Common myeloid progenitor, CD34-positive (primary cell): Measurements from ENCODE around the gene ADAMTS17.

Experiments
- CTCF ChIA-PET: fragments of 350-600 bp; sonication (Branson Sonifier 250); formaldehyde crosslinking; loops from one replicate; lab custom pipeline; 2021; ENCODE audit warnings: antibody characterized with exemption; lab: Charles Lee
- POLR2A ChIA-PET: fragments of 350-600 bp; sonication (Branson Sonifier 250); formaldehyde crosslinking; loops from one replicate; lab custom pipeline; 2021; ENCODE audit warnings: antibody characterized with exemption; lab: Charles Lee
- DNase-seq, 3 donors: peaks; one replicate each; pipeline versions ENCODE4 v3.0.0 to v3.0.0-alpha.2; 2013
- H3K27ac ChIP-seq, 2 experiments: 1 replicate in 1 of 2; 2 replicates in 1 of 2; pipeline ENCODE4 v1.7.0; 2013; ENCODE audit warnings: inconsistent platforms in 2 of 2, low read length in 2 of 2, mild to moderate bottlenecking in 2 of 2, low read depth in 1 of 2, moderate library complexity in 1 of 2; ENCODE audit not compliant: severe bottlenecking in 2 of 2, insufficient read depth in 1 of 2, poor library complexity in 1 of 2
- H3K27me3 ChIP-seq, 5 experiments: replicated peaks in 2 of 5; 1 replicate in 3 of 5; 2 replicates in 2 of 5; pipeline versions ENCODE4 v1.6.1 to v1.7.0; 2013; ENCODE audit warnings: low read length in 4 of 5, mild to moderate bottlenecking in 2 of 5, moderate library complexity in 2 of 5, inconsistent platforms in 1 of 5; ENCODE audit not compliant: insufficient read depth in 5 of 5, control insufficient read depth in 4 of 5
- H3K36me3 ChIP-seq, 4 experiments: 1 replicate in 2 of 4; 2 replicates in 2 of 4; pipeline versions ENCODE4 v1.6.1 to v1.7.0; 2013; ENCODE audit warnings: low read length in 3 of 4, control low read depth in 1 of 4, mild to moderate bottlenecking in 1 of 4; ENCODE audit not compliant: control insufficient read depth in 4 of 4, insufficient read depth in 4 of 4
- H3K4me1 ChIP-seq, 4 experiments: 1 replicate in 3 of 4; 2 replicates in 1 of 4; pipeline versions ENCODE4 v1.6.1 to v1.7.1; 2013; ENCODE audit warnings: low read length in 3 of 4, mild to moderate bottlenecking in 3 of 4, control low read depth in 1 of 4, inconsistent platforms in 1 of 4, moderate library complexity in 1 of 4; ENCODE audit not compliant: control insufficient read depth in 4 of 4, insufficient read depth in 4 of 4; ENCODE audit errors: control extremely low read depth in 1 of 4
- H3K4me3 ChIP-seq, 7 experiments: 1 replicate in 4 of 7; 2 replicates in 3 of 7; pipeline versions ENCODE4 v1.5.1 to v1.7.0; 2013; ENCODE audit warnings: mild to moderate bottlenecking in 7 of 7, low read length in 6 of 7, moderate library complexity in 6 of 7, inconsistent platforms in 2 of 7, low read depth in 2 of 7, control low read depth in 1 of 7; ENCODE audit not compliant: insufficient read depth in 4 of 7, control insufficient read depth in 1 of 7; ENCODE audit errors: extremely low read depth in 1 of 7
- H3K9me3 ChIP-seq, 5 experiments: 1 replicate in 4 of 5; 2 replicates in 1 of 5; pipeline versions ENCODE4 v1.6.1 to v1.7.1; 2013; ENCODE audit warnings: low read length in 4 of 5, mild to moderate bottlenecking in 2 of 5, inconsistent platforms in 1 of 5, low read depth in 1 of 5, moderate library complexity in 1 of 5; ENCODE audit not compliant: control insufficient read depth in 4 of 5, insufficient read depth in 2 of 5; ENCODE audit errors: control extremely low read depth in 1 of 5
- WGBS: methylation state at CpG from one replicate; pipeline ENCODE4 v1.1.5; 2013; ENCODE audit not compliant: insufficient coverage; 5-methylcytosine and 5-hydroxymethylcytosine counted together

Gene ADAMTS17

DNA sequence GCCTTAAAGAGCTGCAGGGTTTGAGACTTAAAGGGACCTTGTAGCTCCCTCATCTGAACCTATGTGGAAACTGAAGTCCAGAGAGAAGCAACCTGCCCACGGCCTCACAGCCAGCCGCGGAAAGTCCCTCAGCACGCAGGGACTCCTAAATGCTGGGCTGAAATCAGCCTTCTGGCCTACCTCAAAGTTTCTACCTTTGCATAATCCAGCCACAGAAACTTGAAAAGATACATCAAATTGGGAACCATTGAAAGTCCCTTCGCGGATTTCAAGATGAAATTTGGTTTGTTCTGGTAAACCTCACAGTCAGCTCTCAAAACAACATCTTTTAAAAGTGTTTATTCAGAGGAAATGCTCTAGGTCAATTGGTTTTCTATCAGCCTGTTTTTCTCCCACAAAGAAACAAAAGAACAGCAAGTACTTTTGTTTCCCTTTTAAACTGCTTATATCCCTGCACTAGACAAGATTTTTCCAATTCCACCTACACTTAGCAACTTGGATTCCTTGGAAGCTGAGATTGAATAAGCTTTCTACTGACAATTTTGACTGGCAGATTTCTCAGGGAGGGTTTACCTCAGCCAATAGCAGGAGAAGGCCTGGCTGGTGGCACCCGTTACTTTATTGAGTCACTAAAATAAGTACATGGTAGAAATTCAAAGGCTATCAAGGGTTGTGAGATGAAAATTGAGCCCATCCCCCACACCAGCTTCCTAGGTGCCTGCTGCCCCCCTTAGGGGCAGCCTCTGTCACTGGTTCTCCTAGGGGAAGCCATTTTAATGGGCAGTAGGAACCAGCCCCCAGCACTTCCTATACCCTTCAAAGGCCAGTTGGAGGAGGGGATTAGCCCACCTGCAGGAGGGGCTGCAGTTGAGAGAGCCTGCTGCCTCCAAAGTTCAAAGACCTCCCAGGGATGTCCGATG lies 171.2 kb downstream of the ADAMTS17 start:
- WGBS: 88% methylated on average over 7 of the region's 8 CpGs
- Histone ChIP-seq H3K4me3 (no peak overlapping the region), H3K36me3 (no peaks in the 10 kb centered on the region), H3K27ac (no peak overlapping the region), H3K27me3 (no peaks in the 10 kb centered on the region), H3K4me1 (no peaks in the 10 kb centered on the region), H3K9me3 (peaks cover 3 to 26% (median 22%) of the 10 kb centered on the region in 5 experiments)
- DNase-seq: no peak
- ChIA-PET CTCF (no interaction called here), POLR2A (no interaction called here)

DNA sequence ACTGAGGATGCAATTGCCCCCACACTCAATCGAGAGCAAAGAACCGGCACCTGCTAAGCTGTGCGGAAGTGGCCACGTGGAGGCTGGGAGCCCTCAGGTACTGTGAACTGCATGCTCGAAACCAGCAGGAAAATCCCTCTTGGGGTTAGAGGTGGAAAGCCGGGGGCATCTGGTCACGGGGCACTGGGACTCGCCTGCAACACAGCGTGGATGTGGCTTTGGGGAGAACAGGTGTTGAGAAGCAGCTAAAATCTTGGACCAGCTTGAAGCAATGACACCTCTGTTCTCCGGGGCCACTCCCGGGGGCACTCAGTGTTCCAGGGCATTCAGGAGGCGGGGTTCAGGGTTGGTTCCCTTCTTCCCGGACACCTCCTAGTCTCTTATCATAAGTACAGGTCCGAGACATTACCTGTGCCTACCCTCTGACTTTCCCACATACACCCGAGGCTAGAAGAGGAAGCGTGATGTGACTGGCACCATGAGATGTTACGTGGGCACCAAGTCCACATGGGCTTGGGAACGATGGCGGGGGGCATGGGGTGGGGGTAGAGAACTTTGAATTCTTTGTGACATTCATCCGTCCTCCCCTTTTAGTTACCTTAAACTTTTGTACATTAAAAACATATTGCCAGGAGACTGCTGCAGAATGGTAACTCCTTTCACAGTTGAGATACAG lies 172.0 kb downstream of the ADAMTS17 start:
- 91% methylated on average over 12 of the region's 20 CpGs for WGBS

GRCh38 chr15:100168787-100169186 lies 173.0 kb downstream of the ADAMTS17 start:
- Histone ChIP-seq H3K9me3 (peaks cover 0 to 24% (median 20%) of the 10 kb centered on the region in 5 experiments), H3K4me3 (no peak overlapping the region), H3K27ac (no peak overlapping the region), H3K4me1 (no peaks in the 10 kb centered on the region), H3K27me3 (no peaks in the 10 kb centered on the region), H3K36me3 (no peaks in the 10 kb centered on the region)
- ChIA-PET POLR2A (no interaction called here), CTCF (no interaction called here)
- WGBS: 93% methylated on average over 7 of the region's 11 CpGs
- no peak for DNase-seq

More for the DNA sequence above, 172.0 kb downstream of the ADAMTS17 start:
- no peak overlapping the region for H3K27ac ChIP-seq
- ChIA-PET CTCF (no interaction called here), POLR2A (no interaction called here)
- H3K4me1 ChIP-seq: no peaks in the 10 kb centered on the region
- H3K4me3 ChIP-seq: no peak overlapping the region
- H3K9me3 ChIP-seq: peaks cover 3 to 26% (median 20%) of the 10 kb centered on the region in 5 experiments
- H3K36me3 ChIP-seq: no peaks in the 10 kb centered on the region
- no peak for DNase-seq
- H3K27me3 ChIP-seq: no peaks in the 10 kb centered on the region

- Histone ChIP-seq H3K9me3 (peaks cover 0 to 17% (median 13%) of the 10 kb centered on the region in 5 experiments), H3K4me3 (no peak overlapping the region), H3K36me3 (no peaks in the 10 kb centered on the region), H3K27me3 (no peaks in the 10 kb centered on the region), H3K4me1 (no peaks in the 10 kb centered on the region), H3K27ac (no peak overlapping the region)
- ChIA-PET POLR2A (no interaction called here), CTCF (no interaction called here)
- WGBS: 96% methylated on average over 14 of the region's 15 CpGs
- DNase-seq: no peak
These were observed 173.8 kb downstream of the ADAMTS17 start for GRCh38 chr15:100167884-100168375.

DNA sequence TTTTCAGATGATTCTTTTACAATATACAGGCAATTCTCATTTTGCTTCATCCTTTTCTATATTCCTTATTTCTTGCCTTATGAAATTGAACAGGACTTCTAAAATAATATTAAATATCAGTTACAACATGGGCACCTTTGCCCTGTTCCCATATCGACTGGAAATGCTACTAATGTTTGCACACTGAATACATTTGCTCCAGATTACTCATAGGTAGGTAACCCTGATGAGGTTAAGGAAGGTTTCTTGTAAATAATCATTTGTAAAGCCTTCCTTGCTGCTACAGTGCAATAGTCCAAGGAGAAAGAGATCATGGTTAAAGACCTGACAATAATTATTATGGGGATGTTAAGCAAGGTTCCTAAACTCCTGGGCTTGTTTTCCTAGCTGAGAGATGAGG lies 175.5 kb downstream of the ADAMTS17 start:
- ChIA-PET POLR2A (no interaction called here), CTCF (no interaction called here)
- no peaks in the 10 kb centered on the region for H3K27me3 ChIP-seq
- DNase-seq: no peak
- no CpG with 5 or more reads among the region's 1 CpG for WGBS
- peaks cover 0 to 6% (median 1%) of the 10 kb centered on the region in 5 experiments for H3K9me3 ChIP-seq
- H3K27ac ChIP-seq: no peak overlapping the region
- no peaks in the 10 kb centered on the region for H3K4me1 ChIP-seq
- H3K4me3 ChIP-seq: no peak overlapping the region
- H3K36me3 ChIP-seq: no peaks in the 10 kb centered on the region

DNA sequence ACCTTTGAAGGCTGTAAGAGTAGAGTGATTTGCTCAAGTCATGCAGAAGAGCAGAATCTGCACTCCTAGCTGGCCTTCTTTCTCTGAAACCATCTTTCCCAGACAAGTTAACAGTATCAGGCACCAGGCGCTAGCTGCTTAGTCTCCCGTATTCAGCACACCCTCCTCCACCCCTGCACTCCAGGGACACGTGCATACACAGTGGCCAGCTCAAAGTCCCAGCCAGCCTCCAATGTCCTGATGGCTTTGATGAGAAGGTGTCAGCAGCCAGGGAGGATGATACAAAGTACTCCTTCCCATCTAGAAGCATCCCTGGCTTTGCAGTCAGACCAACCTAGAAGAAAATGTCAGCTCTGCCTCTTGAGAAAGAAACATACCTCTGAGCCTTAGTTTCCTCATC lies 177.8 kb downstream of the ADAMTS17 start:
- H3K27me3 ChIP-seq: no peaks in the 10 kb centered on the region
- CTCF ChIA-PET: no interaction called here
- no peaks in the 10 kb centered on the region for H3K4me1 ChIP-seq
- H3K36me3 ChIP-seq: no peaks in the 10 kb centered on the region
- POLR2A ChIA-PET: no interaction called here
- H3K4me3 ChIP-seq: no peak overlapping the region
- H3K9me3 ChIP-seq: peaks cover 0 to 3% (median 0%) of the 10 kb centered on the region in 5 experiments
- no peak overlapping the region for H3K27ac ChIP-seq
- no peak for DNase-seq
- 90% methylated on average over 3 of the region's 3 CpGs for WGBS

DNA sequence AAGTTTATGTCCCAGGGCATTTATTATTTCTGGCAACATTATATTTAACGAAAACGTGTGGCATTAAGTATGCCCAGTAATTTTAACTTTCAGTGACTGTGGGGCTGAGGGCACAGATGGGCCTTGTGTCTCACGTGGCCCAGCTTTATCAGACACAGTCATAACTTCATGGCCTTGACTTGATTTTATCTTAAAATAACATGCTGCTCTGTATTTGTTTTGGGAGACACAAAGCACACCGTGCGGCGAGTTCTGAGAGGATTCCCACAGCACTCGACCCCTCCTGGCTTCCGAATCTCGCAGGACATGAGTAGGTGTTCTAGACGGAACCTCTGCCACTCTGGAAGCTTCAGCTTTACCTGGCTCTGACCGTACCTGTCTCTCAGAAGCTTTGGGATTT lies 180.8 kb downstream of the ADAMTS17 start:
- Histone ChIP-seq H3K4me1 (no peaks in the 10 kb centered on the region), H3K4me3 (no peak overlapping the region), H3K27me3 (no peaks in the 10 kb centered on the region), H3K36me3 (no peaks in the 10 kb centered on the region), H3K9me3 (no peaks in the 10 kb centered on the region), H3K27ac (no peak overlapping the region)
- ChIA-PET CTCF (no interaction called here), POLR2A (no interaction called here)
- WGBS: 89% methylated on average over 11 of the region's 11 CpGs
- DNase-seq: no peak
